ENCODE measurements around the gene KIF13A. TPM values are rescaled to one million over a fixed set of nuclear protein-coding genes. Genes with fewer than 3 reads are reported as not detected.

Gene KIF13A
- total RNA-seq, 1 donor from 2014 or later = 44.4 TPM

GRCh38 chr6:17867880-17868279 is 119.6 kb downstream of the KIF13A start:
- peaks cover 4% of the 10 kb centered on the region for H3K36me3 Mint-ChIP-seq (ENCODE audit: insufficient read depth)
- no peaks in the 10 kb centered on the region for H3K9me3 Mint-ChIP-seq (ENCODE audit: low read depth)
- H3K4me3 Mint-ChIP-seq (ENCODE audit: low read depth) = no peak overlapping the region
- H3K27ac Mint-ChIP-seq = no peak overlapping the region
- H3K27me3 Mint-ChIP-seq = no peaks in the 10 kb centered on the region
- DNase-seq (ENCODE audit: low spot score, unreplicated experiment) = no peak
- no peak for TF ChIP-seq CTCF (IDR thresholded peaks at IDR 0.05; ENCODE audit: unreplicated experiment)
- H3K4me1 Mint-ChIP-seq (ENCODE audit: low read depth) = peaks cover 6% of the 10 kb centered on the region

- H3K4me3 Mint-ChIP-seq (ENCODE audit: low read depth) = no peak overlapping the region
- H3K36me3 Mint-ChIP-seq (ENCODE audit: insufficient read depth) = peaks cover 4% of the 10 kb centered on the region
- no peak overlapping the region for H3K27ac Mint-ChIP-seq
- no peak for DNase-seq (ENCODE audit: low spot score, unreplicated experiment)
- no peak for TF ChIP-seq CTCF (IDR thresholded peaks at IDR 0.05; ENCODE audit: unreplicated experiment)
- no peaks in the 10 kb centered on the region for H3K9me3 Mint-ChIP-seq (ENCODE audit: low read depth)
- no peaks in the 10 kb centered on the region for H3K27me3 Mint-ChIP-seq
- peaks cover 6% of the 10 kb centered on the region for H3K4me1 Mint-ChIP-seq (ENCODE audit: low read depth)
These were observed 120.5 kb downstream of the KIF13A start for GRCh38 chr6:17866876-17867444.

- no peak overlapping the region for H3K4me3 Mint-ChIP-seq (ENCODE audit: low read depth)
- no peaks in the 10 kb centered on the region for H3K27me3 Mint-ChIP-seq
- DNase-seq (ENCODE audit: low spot score, unreplicated experiment) = no peak
- H3K9me3 Mint-ChIP-seq (ENCODE audit: low read depth) = no peaks in the 10 kb centered on the region
- no peak overlapping the region for H3K27ac Mint-ChIP-seq
- H3K4me1 Mint-ChIP-seq (ENCODE audit: low read depth) = peaks cover 6% of the 10 kb centered on the region
- peaks cover 4% of the 10 kb centered on the region for H3K36me3 Mint-ChIP-seq (ENCODE audit: insufficient read depth)
- TF ChIP-seq CTCF (IDR thresholded peaks at IDR 0.05; ENCODE audit: unreplicated experiment) = no peak
These were observed 121.4 kb downstream of the KIF13A start for GRCh38 chr6:17865798-17866725.

GRCh38 chr6:17865243-17865642 is 122.2 kb downstream of the KIF13A start:
- H3K4me3 Mint-ChIP-seq (ENCODE audit: low read depth) = no peak overlapping the region
- H3K27me3 Mint-ChIP-seq = no peaks in the 10 kb centered on the region
- no peak for DNase-seq (ENCODE audit: low spot score, unreplicated experiment)
- H3K27ac Mint-ChIP-seq = no peak overlapping the region
- peaks cover 6% of the 10 kb centered on the region for H3K4me1 Mint-ChIP-seq (ENCODE audit: low read depth)
- no peak for TF ChIP-seq CTCF (IDR thresholded peaks at IDR 0.05; ENCODE audit: unreplicated experiment)
- H3K36me3 Mint-ChIP-seq (ENCODE audit: insufficient read depth) = peaks cover 4% of the 10 kb centered on the region
- H3K9me3 Mint-ChIP-seq (ENCODE audit: low read depth) = no peaks in the 10 kb centered on the region

- no peak for DNase-seq (ENCODE audit: low spot score, unreplicated experiment)
- H3K9me3 Mint-ChIP-seq (ENCODE audit: low read depth) = no peaks in the 10 kb centered on the region
- peaks cover 4% of the 10 kb centered on the region for H3K36me3 Mint-ChIP-seq (ENCODE audit: insufficient read depth)
- no peak overlapping the region for H3K27ac Mint-ChIP-seq
- no peaks in the 10 kb centered on the region for H3K27me3 Mint-ChIP-seq
- H3K4me3 Mint-ChIP-seq (ENCODE audit: low read depth) = no peak overlapping the region
- TF ChIP-seq CTCF (IDR thresholded peaks at IDR 0.05; ENCODE audit: unreplicated experiment) = no peak
- peaks cover 4% of the 10 kb centered on the region for H3K4me1 Mint-ChIP-seq (ENCODE audit: low read depth)
These were observed 123.3 kb downstream of the KIF13A start for GRCh38 chr6:17863901-17864754.
